COLO668 (cell line): ENCODE measurements around the gene HNRNPUL1.

Experiments used
- DNase-seq: peaks from one replicate; lab custom pipeline; 2025; ENCODE audit not compliant: unreplicated experiment; lab: John Stamatoyannopoulos, UW

The HNRNPUL1 gene

DNA sequence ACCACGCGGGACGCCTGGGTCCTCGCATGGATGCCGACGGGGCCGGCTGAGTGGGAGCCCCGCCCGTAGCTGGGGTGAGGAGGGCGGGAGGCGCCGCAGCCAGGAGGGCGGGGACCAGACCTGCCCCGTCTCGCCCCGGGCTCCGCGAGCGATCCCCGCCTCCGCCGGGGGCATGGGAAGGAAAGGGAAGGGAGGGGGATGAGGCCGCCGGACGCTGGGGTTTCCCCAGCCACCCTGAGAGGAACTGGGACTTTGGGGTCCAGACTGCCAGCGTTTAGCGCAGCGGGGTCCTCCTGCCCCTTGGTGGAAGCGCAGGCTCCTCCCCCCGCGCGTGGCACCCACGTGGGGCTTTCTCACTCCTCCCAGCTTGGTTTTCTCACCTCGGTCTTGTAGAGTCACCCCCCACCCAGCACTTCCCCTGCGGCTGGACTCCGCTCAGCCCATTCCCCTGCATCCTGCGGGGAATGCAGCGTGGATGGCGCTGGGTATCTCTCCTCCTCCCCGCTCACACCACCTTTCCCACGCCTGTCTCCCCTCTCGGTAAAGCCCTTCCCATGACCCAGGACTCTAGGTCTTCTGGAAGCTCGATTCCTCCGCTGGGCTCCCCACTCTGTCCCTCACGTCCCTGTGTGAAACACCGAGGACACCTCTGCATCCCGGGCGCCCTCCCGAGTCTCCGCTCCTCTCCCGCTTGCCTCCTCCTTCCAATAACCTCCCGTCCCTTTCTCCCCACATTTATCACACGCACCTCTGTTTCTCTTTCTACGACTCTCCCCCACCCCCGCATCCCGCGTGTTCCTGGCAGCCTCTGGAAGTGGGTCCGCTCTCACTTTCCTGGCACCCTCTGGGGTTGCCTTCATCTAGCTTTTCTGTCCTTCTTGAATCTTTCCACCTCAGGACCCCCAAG is 87.4 kb downstream of the HNRNPUL1 start:
- DNase-seq: peak; percentile 7

DNA sequence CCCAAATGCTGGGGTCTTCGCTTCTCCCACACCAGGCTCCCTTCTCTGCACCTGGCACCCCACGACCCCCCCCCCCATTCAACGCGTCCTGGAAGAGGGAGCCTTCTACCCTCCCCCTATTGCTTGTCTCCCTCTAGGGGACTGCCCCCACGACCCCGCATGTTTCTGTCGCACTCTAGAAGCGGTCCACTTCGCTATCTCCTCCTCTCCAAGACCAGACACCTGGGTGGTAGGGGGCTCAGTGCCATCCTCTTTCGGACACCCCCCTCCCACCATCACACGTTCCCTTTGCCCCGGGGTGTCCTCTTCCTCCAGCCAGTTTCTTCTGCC is 88.1 kb downstream of the HNRNPUL1 start:
- no peak for DNase-seq

DNA sequence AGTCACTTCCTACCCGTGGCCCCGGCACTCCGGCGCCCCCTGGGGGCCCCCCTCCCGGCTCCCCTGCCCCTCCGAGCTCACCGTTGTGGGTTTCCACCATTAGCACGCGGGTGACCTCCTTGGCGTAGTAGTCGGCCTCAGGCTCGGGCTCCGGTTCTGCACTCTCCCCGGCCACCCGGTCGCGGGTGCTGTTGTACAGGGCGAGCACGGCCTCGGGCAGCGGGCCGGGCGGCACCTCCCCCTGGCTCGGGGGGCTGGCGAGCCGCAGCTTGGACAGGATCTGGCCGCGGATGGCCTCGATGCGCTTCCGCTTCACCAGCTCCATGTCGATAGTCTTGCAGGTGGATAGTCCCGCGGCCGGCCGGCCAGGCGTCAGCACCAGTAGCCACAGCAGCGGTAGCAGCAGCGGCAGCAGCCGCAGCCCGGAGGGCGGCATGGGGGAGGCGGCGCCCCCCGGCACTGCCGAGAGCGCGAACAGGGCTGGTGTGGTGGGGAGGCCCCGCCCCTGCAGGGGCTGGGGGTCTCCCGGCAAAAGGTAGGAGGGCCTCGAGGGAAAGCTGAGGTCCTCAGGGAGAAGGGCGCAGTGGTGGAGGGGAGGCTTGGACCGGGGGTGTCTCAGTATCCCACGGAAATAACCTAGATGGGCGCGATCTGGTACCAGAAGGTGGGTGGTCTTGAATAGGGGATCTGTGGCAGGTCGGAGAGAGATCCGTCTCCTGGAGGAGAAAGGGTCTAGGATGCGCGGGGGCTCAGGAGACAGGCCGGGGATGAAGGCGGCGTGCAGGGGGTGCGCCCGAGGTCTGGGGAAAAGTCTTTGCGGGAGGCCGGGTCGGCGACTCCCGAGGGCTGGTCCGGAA is 88.7 kb downstream of the HNRNPUL1 start:
- peak; percentile 35 for DNase-seq

DNA sequence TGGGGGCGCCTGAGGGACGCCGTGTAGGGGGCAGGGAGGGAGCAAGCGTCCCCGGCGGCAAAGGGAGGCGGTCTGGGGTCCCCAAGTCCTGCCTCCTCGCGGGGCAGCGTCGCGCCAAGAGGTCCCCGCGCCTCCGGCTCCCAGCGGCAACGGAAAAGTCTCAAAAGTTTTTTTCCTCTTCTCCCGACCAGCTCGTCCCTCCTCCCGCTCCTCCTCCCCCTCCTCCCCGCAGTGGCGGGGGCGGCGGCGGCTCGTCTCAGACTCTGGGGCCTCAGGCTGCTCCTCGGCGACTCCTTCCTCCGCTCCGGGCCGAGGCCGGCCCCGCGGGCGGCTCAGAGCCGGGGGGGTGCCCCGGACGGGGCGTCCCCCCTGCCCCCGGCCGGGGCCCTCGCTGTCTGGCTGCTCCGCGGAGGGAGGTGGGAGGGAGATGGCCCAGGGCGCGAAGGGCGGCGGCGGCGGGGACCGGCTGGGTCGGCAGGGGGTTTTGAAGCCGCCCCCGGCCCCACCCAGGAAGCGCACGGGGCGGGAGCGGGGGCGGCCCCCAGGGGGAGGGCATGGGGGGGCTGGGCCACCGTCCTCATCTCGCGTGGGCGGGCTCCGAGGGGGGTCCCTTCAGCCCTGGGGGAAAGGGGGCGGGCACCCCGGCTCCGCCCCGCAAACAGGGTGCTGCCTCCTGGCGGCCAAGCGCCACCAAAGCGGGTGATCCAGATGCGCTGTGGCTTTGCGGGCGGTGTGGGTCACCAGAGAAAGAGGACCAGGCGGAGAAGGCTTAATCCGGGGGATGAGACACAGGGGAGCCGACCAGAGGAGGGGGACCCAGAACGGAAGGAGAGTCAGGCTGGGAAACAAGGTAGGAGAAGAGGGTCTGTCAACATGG is 89.5 kb downstream of the HNRNPUL1 start, which contains the start of gene TGFB1:
Gene TGFB1 (minus strand): TSS at position 457 of the 877 bp plus-strand sequence. CDS start 878 bp downstream, outside the sequence.
- peak; percentile 50 for DNase-seq

DNA sequence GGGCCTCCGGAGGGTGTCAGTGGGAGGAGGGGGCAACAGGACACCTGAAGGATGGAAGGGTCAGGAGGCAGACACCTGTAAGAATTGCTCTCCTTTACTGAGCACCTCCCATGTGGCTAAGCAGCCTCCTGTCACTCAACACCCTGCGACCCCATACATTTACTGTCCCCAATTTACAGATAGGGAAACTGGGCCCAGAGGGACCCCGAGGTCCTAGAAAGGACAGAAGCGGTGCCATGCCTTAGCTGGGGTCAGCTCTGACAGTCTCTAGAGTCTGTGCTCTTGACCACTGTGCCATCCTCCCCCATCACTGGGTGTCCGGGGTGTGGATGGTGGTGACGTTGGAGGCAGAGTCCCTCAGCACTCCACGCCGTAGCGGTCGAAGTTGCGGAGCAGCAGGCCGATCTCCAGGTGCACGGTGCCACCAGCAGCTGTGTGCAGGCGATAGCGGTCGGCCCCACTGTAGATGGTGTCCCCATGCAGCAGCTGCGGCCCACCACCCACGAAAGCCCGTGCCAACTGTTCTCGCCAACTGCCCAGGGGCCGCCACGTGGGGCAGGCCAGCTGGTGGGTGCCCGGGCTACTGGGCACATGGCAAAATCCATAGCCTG is 90.3 kb downstream of the HNRNPUL1 start:
- no peak for DNase-seq

DNA sequence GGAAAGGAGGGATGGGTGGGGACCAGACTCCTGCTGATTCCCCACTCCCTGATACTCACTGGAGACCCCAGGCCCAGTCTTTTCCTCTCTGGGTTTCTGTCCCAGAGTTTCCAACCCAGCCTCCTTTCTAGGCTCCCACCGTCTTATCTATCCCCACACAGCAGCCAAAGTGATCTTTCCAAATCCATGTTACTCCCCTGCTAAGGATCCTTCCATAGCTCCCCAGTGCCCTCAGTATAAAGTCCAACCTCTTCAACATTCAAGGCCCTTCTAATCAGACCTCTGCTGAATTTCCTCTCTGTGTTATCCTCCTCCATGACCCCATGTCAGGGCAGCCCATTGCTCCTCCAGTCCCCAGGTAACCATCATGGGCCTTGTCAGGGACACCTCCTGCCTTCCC is 90.9 kb downstream of the HNRNPUL1 start:
- no peak for DNase-seq

DNA sequence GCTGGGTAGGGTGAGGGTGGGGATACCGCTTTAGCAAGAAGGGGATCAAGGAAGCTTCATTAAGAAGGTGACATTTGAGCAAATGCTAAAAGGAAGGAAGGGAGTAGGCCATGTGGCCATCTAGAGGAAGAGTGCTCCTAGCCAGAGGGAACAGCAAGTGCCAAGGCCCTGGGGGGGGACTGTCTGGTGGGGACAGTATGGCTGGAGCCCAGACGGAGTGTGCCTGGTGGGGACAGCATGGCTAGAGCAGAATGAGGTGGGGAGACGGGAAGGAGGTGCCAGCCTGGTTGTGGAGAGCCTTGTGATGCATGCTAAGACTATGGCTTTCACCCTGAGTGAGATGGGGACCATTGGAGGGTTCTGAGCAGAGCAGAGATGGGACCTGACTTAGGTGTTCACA is 91.6 kb downstream of the HNRNPUL1 start:
- DNase-seq: no peak

DNA sequence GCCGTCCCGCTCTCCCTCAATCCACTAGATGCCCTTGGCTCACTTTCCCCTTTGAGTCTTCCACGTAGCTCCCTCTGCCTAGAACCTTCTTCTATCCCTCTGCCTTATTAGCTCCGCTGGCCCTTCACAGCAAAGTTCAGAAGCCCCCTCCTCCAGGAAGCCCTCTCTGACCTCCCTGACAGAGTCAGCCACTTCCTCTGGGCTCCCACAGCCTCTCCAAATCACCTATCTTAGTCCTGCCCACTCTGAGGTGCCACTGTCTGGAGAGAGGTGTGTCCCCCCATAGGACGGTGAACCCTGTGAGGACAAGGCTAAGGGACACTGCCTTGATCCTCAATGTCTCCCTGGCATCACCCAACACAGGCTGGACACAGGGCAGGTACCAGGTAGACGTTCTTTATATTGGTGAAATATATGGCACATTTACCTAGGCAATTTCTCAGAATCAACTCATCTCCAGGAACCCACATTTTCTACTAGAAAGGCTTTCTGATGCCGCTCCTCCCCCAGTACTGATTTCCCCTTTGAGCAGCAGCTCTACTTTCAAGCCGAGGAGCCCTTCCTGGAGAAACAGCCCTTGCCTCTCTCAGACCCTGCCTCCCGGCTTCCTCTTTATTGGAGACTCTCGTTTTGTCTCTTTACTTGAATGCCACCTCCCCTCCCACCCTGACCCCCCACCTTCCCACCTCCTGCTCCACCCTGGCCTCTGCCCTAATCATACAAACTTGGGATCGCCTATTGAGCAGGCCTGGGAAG is 93.0 kb downstream of the HNRNPUL1 start:
- DNase-seq: no peak
